Fibroblast of lung (primary cell): ENCODE measurements around the gene GLUL.

ENCODE experiments used
- EZH2 ChIP-seq: IDR thresholded peaks from 2 replicates; pipeline ENCODE4 v1.5.1; 2012; ENCODE audit warnings: low read length, control low read depth, mild to moderate bottlenecking; ENCODE audit errors: missing control alignments
- TF ChIP-seq, protein P1 (sequence below), 2 donors: IDR thresholded peaks in 1 of 2; conservative IDR thresholded peaks in 1 of 2; 1 replicate in 1 of 2; 2 replicates in 1 of 2; pipeline ENCODE4 v1.5.1; 2011 to 2012; ENCODE audit warnings: low read length in 2 of 2, control low read depth in 1 of 2, inconsistent platforms in 1 of 2, low read depth in 1 of 2, mild to moderate bottlenecking in 1 of 2

GRCh38 chr1:182384387-182384960, 7.1 kb downstream of the GLUL start:
- TF ChIP-seq, protein P1, sequence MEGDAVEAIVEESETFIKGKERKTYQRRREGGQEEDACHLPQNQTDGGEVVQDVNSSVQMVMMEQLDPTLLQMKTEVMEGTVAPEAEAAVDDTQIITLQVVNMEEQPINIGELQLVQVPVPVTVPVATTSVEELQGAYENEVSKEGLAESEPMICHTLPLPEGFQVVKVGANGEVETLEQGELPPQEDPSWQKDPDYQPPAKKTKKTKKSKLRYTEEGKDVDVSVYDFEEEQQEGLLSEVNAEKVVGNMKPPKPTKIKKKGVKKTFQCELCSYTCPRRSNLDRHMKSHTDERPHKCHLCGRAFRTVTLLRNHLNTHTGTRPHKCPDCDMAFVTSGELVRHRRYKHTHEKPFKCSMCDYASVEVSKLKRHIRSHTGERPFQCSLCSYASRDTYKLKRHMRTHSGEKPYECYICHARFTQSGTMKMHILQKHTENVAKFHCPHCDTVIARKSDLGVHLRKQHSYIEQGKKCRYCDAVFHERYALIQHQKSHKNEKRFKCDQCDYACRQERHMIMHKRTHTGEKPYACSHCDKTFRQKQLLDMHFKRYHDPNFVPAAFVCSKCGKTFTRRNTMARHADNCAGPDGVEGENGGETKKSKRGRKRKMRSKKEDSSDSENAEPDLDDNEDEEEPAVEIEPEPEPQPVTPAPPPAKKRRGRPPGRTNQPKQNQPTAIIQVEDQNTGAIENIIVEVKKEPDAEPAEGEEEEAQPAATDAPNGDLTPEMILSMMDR (conservative IDR thresholded peaks at IDR 0.05 in 1 of 2, IDR thresholded peaks at IDR 0.05 in 1 of 2; ENCODE audit: low read depth in 1 of 2, low read length in 2 of 2): no peak
- no peak for TF ChIP-seq EZH2
